ENCODE results near the gene RAI1. TPM values are rescaled to one million over a fixed set of nuclear protein-coding genes. Genes with fewer than 3 reads are reported as not detected.

Gene RAI1
- total and polyA plus RNA-seq, 2 of the 13 experiments (the other 11 are each of a cell fraction or from before 2014, with no cell fraction given), result 3.4 to 5.2 TPM

DNA sequence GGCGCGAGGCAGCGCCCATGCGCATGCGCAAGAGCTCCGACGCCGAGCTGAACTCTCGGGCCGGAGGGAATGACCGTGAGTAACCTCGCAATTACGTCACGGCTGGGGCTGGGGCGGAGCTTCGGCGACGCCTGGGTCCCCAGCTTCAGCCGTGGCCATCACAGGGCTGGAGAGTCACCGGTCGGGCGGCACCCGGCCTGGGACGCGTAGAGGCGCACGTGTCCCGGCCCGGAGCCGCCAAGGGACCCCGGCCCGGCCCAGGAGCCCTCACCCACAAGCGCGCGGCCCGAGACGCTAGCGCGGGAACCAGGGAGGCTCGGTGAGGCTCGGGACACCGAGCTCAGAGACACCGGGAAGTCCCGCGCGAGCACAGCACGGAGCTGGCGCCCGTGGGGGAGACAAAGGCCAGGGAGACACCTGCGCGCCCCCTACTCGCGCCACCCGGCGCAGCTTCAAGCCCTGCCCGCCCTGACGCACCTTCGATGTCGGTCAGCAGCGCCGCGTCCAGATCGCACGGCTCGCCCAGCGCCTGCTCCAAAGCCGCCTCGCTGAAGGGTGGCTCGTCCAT is 155.1 kb downstream of the RAI1 start (continued):
- TF ChIP-seq ZNF512B (CRISPR knock-in tag; IDR thresholded peaks at IDR 0.05; ENCODE audit: borderline replicate concordance) (no peak), ZNF737 (CRISPR knock-in tag; IDR thresholded peaks at IDR 0.05; ENCODE audit: borderline replicate concordance) (no peak), MED8 (CRISPR knock-in tag; IDR thresholded peaks at IDR 0.05; ENCODE audit: insufficient replicate concordance) (peak; percentile 81), ZBTB1 (CRISPR knock-in tag; IDR thresholded peaks at IDR 0.05; ENCODE audit: borderline replicate concordance) (no peak), ZNF329 (CRISPR knock-in tag; IDR thresholded peaks at IDR 0.05; ENCODE audit: low read depth) (peak; percentile 70), ZMYM3 (CRISPR knock-in tag; IDR thresholded peaks at IDR 0.05) (peak; percentile 41; the same call in 1 of the 2 replicates), ZBTB20 (CRISPR knock-in tag; IDR thresholded peaks at IDR 0.05; ENCODE audit: borderline replicate concordance, low read depth) (0 out of 2 replicates have a peak, but pooled peaks have one; percentile 2), FOXM1 (CRISPR knock-in tag; IDR thresholded peaks at IDR 0.05) (no peak), TP53 (CRISPR knock-in tag; conservative IDR thresholded peaks at IDR 0.05) (peak; percentile 42; the same call in 1 of the 2 replicates), TBL1XR1 (IDR thresholded peaks at IDR 0.05; ENCODE audit: borderline replicate concordance, low read length, partially characterized antibody) (peak; percentile 86), TRIM24 (CRISPR knock-in tag; IDR thresholded peaks at IDR 0.05) (no peak), ZUFSP (CRISPR knock-in tag; IDR thresholded peaks at IDR 0.05; ENCODE audit: borderline replicate concordance) (no peak), CENPX (CRISPR knock-in tag; IDR thresholded peaks at IDR 0.05) (no peak), ZNF839 (CRISPR knock-in tag; IDR thresholded peaks at IDR 0.05; ENCODE audit: borderline replicate concordance) (no peak), ZNF83 (CRISPR knock-in tag; IDR thresholded peaks at IDR 0.05; ENCODE audit: borderline replicate concordance) (0 out of 2 replicates have a peak, but pooled peaks have one; percentile 17), ZNF317 (CRISPR knock-in tag; IDR thresholded peaks at IDR 0.05) (peak; percentile 75; the same call in 1 of the 2 replicates), ZKSCAN1 (IDR thresholded peaks at IDR 0.05; ENCODE audit: low read length) (no peak), DPF2 (CRISPR knock-in tag; IDR thresholded peaks at IDR 0.05; ENCODE audit: borderline replicate concordance, low read depth) (no peak), ZNF136 (CRISPR knock-in tag; IDR thresholded peaks at IDR 0.05; ENCODE audit: low read depth) (no peak; the same call in 1 of the 2 replicates), ZNF205 (CRISPR knock-in tag; IDR thresholded peaks at IDR 0.05) (no peak)
- TF ChIP-seq, protein P1, sequence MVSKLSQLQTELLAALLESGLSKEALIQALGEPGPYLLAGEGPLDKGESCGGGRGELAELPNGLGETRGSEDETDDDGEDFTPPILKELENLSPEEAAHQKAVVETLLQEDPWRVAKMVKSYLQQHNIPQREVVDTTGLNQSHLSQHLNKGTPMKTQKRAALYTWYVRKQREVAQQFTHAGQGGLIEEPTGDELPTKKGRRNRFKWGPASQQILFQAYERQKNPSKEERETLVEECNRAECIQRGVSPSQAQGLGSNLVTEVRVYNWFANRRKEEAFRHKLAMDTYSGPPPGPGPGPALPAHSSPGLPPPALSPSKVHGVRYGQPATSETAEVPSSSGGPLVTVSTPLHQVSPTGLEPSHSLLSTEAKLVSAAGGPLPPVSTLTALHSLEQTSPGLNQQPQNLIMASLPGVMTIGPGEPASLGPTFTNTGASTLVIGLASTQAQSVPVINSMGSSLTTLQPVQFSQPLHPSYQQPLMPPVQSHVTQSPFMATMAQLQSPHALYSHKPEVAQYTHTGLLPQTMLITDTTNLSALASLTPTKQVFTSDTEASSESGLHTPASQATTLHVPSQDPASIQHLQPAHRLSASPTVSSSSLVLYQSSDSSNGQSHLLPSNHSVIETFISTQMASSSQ (IDR thresholded peaks at IDR 0.05; ENCODE audit: low read depth), result no peak
- TF ChIP-seq, protein P1 (CRISPR knock-in tag; IDR thresholded peaks at IDR 0.05; ENCODE audit: borderline replicate concordance), result peak; percentile 52; the same call in 1 of the 2 replicates

Data from HepG2 (cell line).